Measurements from ENCODE around the gene LIN37.
"Not testable (repeated sequence)": the region's sequence is repeated elsewhere in the genome, so short reads cannot be mapped to it uniquely, and the experiment has no call there.

The LIN37 gene

DNA sequence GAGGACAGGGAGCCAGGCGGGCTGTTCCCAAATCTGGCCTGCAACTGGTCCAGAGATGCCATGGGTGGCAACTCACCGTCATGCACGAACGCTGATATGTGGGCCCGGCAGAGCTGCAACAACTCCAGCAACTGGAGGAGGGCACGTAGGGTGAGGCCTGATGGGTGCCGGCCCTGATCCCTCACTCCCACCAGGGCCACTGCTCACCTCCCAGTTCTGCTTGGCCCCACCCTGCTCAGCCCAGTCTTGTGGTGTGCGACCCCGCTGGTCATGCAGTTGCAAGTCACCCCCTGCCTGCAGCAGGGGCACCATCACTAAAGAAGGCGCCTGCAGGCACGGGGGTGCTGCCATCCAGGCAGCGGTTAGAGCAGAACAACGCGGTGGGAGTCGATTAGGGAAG is 43.9 kb downstream of the LIN37 start:
- no peak for DNase-seq

DNA sequence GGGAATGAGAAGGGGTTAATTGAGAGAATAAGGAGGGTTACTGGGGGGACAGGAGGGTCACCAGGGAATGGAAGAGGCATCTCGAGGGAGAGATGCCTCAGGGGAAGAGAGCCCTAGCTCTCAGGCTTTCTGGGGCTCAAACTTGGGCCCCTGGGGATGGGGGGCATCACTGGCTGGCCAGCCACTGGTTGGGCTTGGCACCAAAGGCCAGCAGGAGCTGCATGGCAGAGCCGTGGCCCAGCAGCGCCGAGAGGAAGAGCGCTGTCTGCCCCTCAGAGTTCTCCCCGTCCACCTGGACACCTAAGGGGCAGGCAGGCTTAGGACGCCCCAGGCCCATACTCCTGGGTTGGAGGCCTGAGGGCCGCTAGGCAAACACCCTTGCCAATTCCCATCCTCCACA is 44.5 kb downstream of the LIN37 start:
- DNase-seq = no peak

DNA sequence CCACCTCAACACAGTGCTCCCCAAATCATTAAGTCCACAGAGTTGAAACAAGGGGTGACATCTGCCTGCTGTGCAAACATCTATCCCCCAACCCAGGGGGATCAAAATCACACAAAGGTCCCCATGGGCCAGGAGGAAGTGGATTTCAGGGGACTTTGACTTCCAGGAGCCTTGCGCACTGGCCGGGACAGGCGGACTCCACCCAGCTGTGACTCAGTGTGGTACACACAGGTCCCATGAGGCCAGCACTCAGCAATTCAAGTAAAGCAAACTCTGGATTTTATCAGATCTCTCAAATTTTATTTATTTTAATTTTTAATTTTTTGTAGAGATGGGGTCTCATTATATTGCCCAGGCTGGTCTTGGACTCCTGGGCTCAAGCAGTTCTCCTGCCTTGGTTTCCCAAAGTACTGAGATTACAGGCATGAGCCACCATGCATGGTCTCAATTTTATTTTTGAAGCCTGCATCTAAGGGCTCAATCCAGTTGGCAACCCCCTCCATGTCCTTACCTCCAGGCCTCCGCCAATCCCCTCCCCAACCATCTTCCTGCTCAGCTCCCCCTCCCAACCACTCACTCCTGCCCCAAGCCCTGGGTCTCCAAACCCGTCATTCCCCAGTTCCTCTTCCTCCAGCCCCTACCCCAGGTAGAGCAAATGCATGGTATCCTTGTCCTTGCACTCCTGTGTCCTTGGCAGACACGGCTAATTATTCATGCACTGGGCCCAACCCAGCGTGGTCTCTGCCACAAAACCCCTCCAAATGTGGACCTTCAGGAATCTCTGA is 45.2 kb downstream of the LIN37 start:
- DNase-seq = no peak

DNA sequence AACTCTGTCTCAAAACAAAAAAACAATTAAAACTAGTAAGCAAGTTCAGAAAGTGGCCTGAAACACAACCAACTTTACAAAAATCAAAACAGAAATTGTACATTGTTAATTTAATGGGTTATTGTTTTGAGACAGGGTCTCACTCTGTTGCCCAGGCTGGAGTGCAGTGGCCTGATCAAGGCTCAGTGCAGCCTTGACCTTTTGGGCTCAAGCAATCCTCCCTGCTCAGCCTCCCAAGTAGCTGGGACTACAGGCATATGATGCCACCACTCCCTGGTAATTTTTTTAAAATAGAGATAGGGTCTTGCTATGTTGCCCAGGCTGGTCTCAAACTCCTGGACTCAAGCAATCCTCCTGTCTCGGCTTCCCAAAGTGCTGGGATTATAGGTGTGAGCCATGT is 47.2 kb downstream of the LIN37 start:
- DNase-seq = not testable (repeated sequence)

DNA sequence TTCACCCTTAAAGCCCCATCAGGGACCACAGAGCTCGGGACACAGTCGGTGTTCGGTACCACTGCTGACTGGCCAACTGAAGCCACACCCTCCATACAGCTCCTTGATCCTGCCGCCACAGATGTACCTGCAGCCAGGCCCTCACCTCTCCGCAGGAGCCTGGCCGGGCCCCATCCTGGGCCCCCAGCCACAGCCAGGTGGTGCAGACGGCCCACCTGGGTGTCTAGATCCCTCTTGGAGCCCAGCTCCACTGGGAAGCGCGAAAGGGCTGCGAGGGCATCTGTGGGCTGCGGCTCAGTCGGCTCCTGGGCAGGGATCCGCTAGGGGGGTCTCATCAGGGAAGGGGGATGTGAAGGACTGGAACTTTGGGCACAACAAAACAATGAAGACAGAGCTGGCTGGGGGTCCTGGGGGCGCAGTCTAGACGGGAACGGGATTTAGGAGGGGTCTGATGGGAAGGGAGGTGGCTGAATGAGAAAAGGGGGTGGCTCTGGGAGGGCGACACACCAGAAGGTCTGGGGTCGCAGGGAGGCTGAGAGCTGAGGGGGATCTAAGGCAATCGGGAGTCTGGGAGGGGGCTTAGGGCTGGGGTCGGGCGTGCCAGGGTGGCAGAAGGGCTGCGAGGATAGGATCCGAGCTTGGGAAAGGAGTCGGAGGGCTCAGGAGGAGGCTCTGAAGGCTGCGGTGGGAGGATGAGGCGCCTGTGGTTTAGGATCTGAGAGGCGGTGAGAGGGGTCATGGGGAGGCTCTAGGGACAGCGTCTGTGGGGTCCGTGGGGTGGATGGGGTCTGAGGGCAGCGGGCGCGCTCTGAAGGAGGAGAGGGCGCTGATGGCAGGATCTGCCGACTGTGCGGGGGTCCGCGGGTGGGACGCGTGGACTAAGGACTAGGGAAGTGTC is 48.5 kb downstream of the LIN37 start:
- DNase-seq = no peak

DNA sequence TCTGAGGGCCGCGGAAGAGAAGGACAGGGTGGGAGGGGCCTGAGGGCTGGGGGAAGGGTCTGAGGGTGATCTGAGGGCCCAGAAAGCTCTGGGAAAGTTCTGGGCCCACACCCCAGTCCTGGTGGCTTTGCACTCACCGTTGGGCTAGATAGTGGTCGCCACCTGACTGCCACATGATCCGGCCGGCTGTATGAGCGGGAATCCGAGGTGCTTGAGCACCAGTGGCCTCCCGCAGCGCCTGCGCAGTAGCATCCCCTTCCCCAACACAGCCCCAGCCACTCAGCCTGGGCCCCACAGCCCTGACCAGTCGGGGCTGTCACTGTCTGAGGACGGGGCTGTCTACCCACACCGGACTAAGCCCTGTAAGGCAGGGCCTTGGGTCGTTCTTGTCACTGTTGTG is 49.3 kb downstream of the LIN37 start:
- no peak for DNase-seq

DNA sequence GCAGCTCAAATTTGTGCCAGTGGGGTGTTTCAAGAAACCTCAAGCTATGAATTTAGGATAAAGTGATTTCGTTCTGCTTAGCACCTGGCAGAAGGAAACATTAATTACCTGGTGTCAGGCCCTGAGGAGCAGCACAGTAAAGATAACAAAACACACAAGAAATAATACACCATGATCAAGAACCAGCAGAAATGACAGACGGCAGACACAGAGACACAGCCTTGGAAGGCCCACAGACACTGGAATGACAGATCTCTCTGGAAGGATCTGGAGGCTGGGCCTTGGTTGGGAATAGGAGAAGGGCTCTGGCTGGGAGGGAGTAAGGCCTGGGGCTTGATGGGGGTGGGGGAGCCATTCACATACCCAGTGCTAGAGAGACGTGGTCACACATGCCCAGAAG is 53.5 kb downstream of the LIN37 start:
- DNase-seq = no peak

Data from NCI-H2171 (cell line).